NCI-H1417 treated with DMSO at 0.1 percent for 48 hours (cell line): ENCODE results near the gene RBP3.

Experiments used
- DNase-seq: peaks from one replicate; lab custom pipeline; 2025; lab: John Stamatoyannopoulos, UW

RBP3 gene

GRCh38 chr10:47401874-47402640 lies 53.9 kb downstream of the RBP3 start:
- DNase-seq: no peak

GRCh38 chr10:47402641-47403301 lies 54.6 kb downstream of the RBP3 start:
- DNase-seq: no peak

- no peak for DNase-seq
These were observed 55.5 kb downstream of the RBP3 start for GRCh38 chr10:47403446-47404318.

GRCh38 chr10:47404446-47404845 lies 56.3 kb downstream of the RBP3 start:
- no peak for DNase-seq

- no peak for DNase-seq
These were observed 56.8 kb downstream of the RBP3 start for GRCh38 chr10:47404937-47405336.

- no peak for DNase-seq
These were observed 57.8 kb downstream of the RBP3 start for GRCh38 chr10:47405857-47406547.

- DNase-seq: no peak
These were observed 58.3 kb downstream of the RBP3 start for GRCh38 chr10:47406548-47406869.

- DNase-seq: no peak
These were observed 58.9 kb downstream of the RBP3 start for GRCh38 chr10:47406870-47407691.
